SIG-M5 treated with dmso at 0.1 percent for 504 hours (cell line): ENCODE measurements around the gene EFNA5.

Experiments
- DNase-seq: peaks from one replicate; lab custom pipeline; 2025; ENCODE audit not compliant: unreplicated experiment; lab: John Stamatoyannopoulos, UW

The EFNA5 gene

GRCh38 chr5:107572715-107573368 lies 97.9 kb downstream of the EFNA5 start:
- DNase-seq = no peak

- peak; percentile 89 for DNase-seq
Observed at GRCh38 chr5:107571621-107572536, 98.9 kb downstream of the EFNA5 start.

GRCh38 chr5:107570805-107571531 lies 99.8 kb downstream of the EFNA5 start:
- DNase-seq = peak; percentile 50

GRCh38 chr5:107570181-107570580 lies 100.6 kb downstream of the EFNA5 start:
- DNase-seq = no peak

- no peak for DNase-seq
Observed at GRCh38 chr5:107567901-107568671, 102.7 kb downstream of the EFNA5 start.

- no peak for DNase-seq
Observed at GRCh38 chr5:107566986-107567385, 103.8 kb downstream of the EFNA5 start.

- DNase-seq = no peak
Observed at GRCh38 chr5:107565791-107566767, 104.7 kb downstream of the EFNA5 start.

- no peak for DNase-seq
Observed at GRCh38 chr5:107564931-107565372, 105.8 kb downstream of the EFNA5 start.

- DNase-seq = no peak
Observed at GRCh38 chr5:107563959-107564544, 106.7 kb downstream of the EFNA5 start.

GRCh38 chr5:107560377-107560776 lies 110.4 kb downstream of the EFNA5 start:
- DNase-seq = no peak

- DNase-seq = no peak
Observed at GRCh38 chr5:107558823-107559375, 111.8 kb downstream of the EFNA5 start.

- peak; percentile 14 for DNase-seq
Observed at GRCh38 chr5:107557051-107557658, 113.6 kb downstream of the EFNA5 start.

- DNase-seq = no peak
Observed at GRCh38 chr5:107556575-107556974, 114.2 kb downstream of the EFNA5 start.

- DNase-seq = no peak
Observed at GRCh38 chr5:107555425-107556090, 115.2 kb downstream of the EFNA5 start.

- no peak for DNase-seq
Observed at GRCh38 chr5:107554776-107555424, 115.8 kb downstream of the EFNA5 start.

- no peak for DNase-seq
Observed at GRCh38 chr5:107553117-107553555, 117.6 kb downstream of the EFNA5 start.

- no peak for DNase-seq
Observed at GRCh38 chr5:107551088-107551487, 119.6 kb downstream of the EFNA5 start.
